Endothelial cell of umbilical vein (primary cell): ENCODE data around the gene BCL11B. TPM values are rescaled to one million over a fixed set of nuclear protein-coding genes. Genes with fewer than 3 reads are reported as not detected.

ENCODE experiments used
- BruUV-seq: library from RNA; stranded (reverse); fragments of 400-500 nt; replicated peaks from 2 replicates; lab custom pipeline; 2021; lab: Mats Ljungman, UMichigan
- CTCF ChIA-PET: fragments of 300-600, 350-600 bp; sonication (Branson Sonifier 250); formaldehyde crosslinking; loops from one replicate; lab custom pipeline; 2021; ENCODE audit warnings: antibody characterized with exemption, inconsistent platforms; lab: Charles Lee
- POLR2A ChIA-PET: fragments of 300-600, 350-600 bp; sonication (Branson Sonifier 250); formaldehyde crosslinking; loops from one replicate; lab custom pipeline; 2021; ENCODE audit warnings: antibody characterized with exemption, inconsistent platforms; lab: Charles Lee
- DNase-seq: peaks from one replicate; pipeline ENCODE4 v3.0.0-alpha.2; 2011; ENCODE audit warnings: low read depth, low spot score
- FAIRE-seq: peaks from 2 replicates; lab custom pipeline; 2011; peaks lifted over from hg19 to GRCh38; lab: Jason Lieb, UNC
- H2AFZ ChIP-seq: 2 replicates; pipeline ENCODE4 v1.6.0; 2012; ENCODE audit warnings: low read depth, low read length, control low read depth, inconsistent platforms
- H3K27ac ChIP-seq: 2 replicates; pipeline ENCODE4 v1.5.1; 2011; ENCODE audit warnings: low read depth, mild to moderate bottlenecking, control low read depth, low read length, moderate library complexity; ENCODE audit not compliant: insufficient read depth
- H3K27me3 ChIP-seq, 2 experiments: 2 replicates each; pipeline versions ENCODE4 v1.6.0 to v1.6.1; 2011; ENCODE audit warnings: low read length in 2 of 2, mixed read lengths in 1 of 2; ENCODE audit not compliant: control insufficient read depth in 2 of 2, insufficient read depth in 2 of 2
- H3K36me3 ChIP-seq, 2 experiments: 2 replicates in 1 of 2; 3 replicates in 1 of 2; pipeline ENCODE4 v1.5.1; 2011; ENCODE audit warnings: low read length in 2 of 2, mild to moderate bottlenecking in 1 of 2, moderate library complexity in 1 of 2; ENCODE audit not compliant: control insufficient read depth in 2 of 2, insufficient read depth in 2 of 2; ENCODE audit errors: extremely low read depth in 1 of 2
- H3K4me1 ChIP-seq: 3 replicates; pipeline ENCODE4 v1.5.1; 2011; ENCODE audit warnings: mild to moderate bottlenecking, low read length; ENCODE audit not compliant: control insufficient read depth, insufficient read depth; ENCODE audit errors: extremely low read depth
- H3K4me2 ChIP-seq: 2 replicates; pipeline ENCODE4 v1.6.1; 2011; ENCODE audit warnings: low read length, control low read depth, mixed read lengths; ENCODE audit not compliant: insufficient read depth
- H3K4me3 ChIP-seq, 3 experiments: fragments of 200-600 bp in 1 of 3; sonication (generic), shearing (Covaris generic) in 1 of 3; replicated peaks in 1 of 3; 2 replicates each; pipeline ENCODE4 v1.5.1; 2011 to 2016; ENCODE audit warnings: control low read depth in 3 of 3, low read length in 3 of 3, mild to moderate bottlenecking in 2 of 3, inconsistent platforms in 1 of 3, low read depth in 1 of 3, moderate library complexity in 1 of 3; ENCODE audit not compliant: insufficient read depth in 1 of 3
- H3K79me2 ChIP-seq: 2 replicates; pipeline ENCODE4 v1.6.0; 2012; ENCODE audit warnings: low read length, inconsistent platforms; ENCODE audit not compliant: control insufficient read depth, insufficient read depth
- H3K9ac ChIP-seq: replicated peaks from 2 replicates; pipeline ENCODE3; 2011; ENCODE audit warnings: low read length, control low read depth; ENCODE audit not compliant: insufficient read depth; ENCODE audit errors: extremely low read depth
- H3K9me1 ChIP-seq: replicated peaks from 3 replicates; pipeline ENCODE4 v1.6.0; 2011; ENCODE audit warnings: mild to moderate bottlenecking, low read length; ENCODE audit not compliant: control insufficient read depth, insufficient read depth; ENCODE audit errors: extremely low read depth
- H3K9me3 ChIP-seq: replicated peaks from 2 replicates; pipeline ENCODE4 v1.5.1; 2012; ENCODE audit warnings: low read length, inconsistent platforms; ENCODE audit not compliant: control insufficient read depth, insufficient read depth
- H4K20me1 ChIP-seq: replicated peaks from 2 replicates; pipeline ENCODE3; 2011; ENCODE audit warnings: mild to moderate bottlenecking, low read length; ENCODE audit not compliant: control insufficient read depth, insufficient read depth; ENCODE audit errors: extremely low read depth
- CTCF ChIP-seq, 2 donors: IDR thresholded peaks; 1 replicate in 1 of 2; 2 replicates in 1 of 2; pipeline ENCODE4 v1.5.1; 2011; ENCODE audit warnings: low read length in 2 of 2, mild to moderate bottlenecking in 2 of 2, moderate library complexity in 2 of 2, control low read depth in 1 of 2, inconsistent platforms in 1 of 2, low read depth in 1 of 2; ENCODE audit not compliant: insufficient read depth in 1 of 2; ENCODE audit errors: extremely low read depth in 1 of 2
- EZH2 ChIP-seq: IDR thresholded peaks from 2 replicates; pipeline ENCODE4 v1.6.1; 2012; ENCODE audit warnings: borderline replicate concordance, low read depth, mild to moderate bottlenecking, moderate library complexity, low read length, inconsistent platforms; ENCODE audit not compliant: severe bottlenecking
- FOS ChIP-seq: IDR thresholded peaks from 2 replicates; pipeline ENCODE4 v1.6.1; 2011; ENCODE audit warnings: mild to moderate bottlenecking, low read length, moderate library complexity, borderline replicate concordance; ENCODE audit not compliant: insufficient read depth
- GATA2 ChIP-seq: IDR thresholded peaks from 2 replicates; pipeline ENCODE4 v1.7.0; 2011; ENCODE audit warnings: low read depth, mild to moderate bottlenecking, moderate library complexity, mixed read lengths, low read length; ENCODE audit not compliant: insufficient read length, insufficient read depth
- JUN ChIP-seq: IDR thresholded peaks from 2 replicates; pipeline ENCODE4 v1.6.1; 2011; ENCODE audit warnings: borderline replicate concordance, low read depth; ENCODE audit not compliant: insufficient read length, insufficient read depth
- MAX ChIP-seq: IDR thresholded peaks from 2 replicates; pipeline ENCODE4 v1.6.1; 2011; ENCODE audit not compliant: insufficient read depth, insufficient read length
- MYC ChIP-seq: IDR thresholded peaks from one replicate; pipeline ENCODE4 v1.6.1; 2011; ENCODE audit warnings: mild to moderate bottlenecking, low read depth, low read length
- POLR2A ChIP-seq: IDR thresholded peaks from 2 replicates; pipeline ENCODE4 v1.6.1; 2012; ENCODE audit warnings: low read depth, mild to moderate bottlenecking, control low read depth, low read length
- POLR2AphosphoS5 ChIP-seq: IDR thresholded peaks from 2 replicates; pipeline ENCODE4 v1.6.1; 2012; ENCODE audit warnings: low read depth, mild to moderate bottlenecking, control low read depth, low read length, moderate library complexity; ENCODE audit not compliant: insufficient read depth
- dilution Hi-C: fragments of 300-500 bp; cut with MboI; formaldehyde crosslinking; loops from one replicate; pipeline ENCODE4 v1.15.0; 2019; ENCODE audit warnings: low sequenced_read_pairs; ENCODE audit not compliant: extremely low pct_ligation_motif_present
- intact Hi-C: fragments of 100-400 bp; cut with micrococcal nuclease; formaldehyde crosslinking; loops from one replicate; pipeline ENCODE4 v1.10.0; 2022
- polyA plus RNA-seq, 4 experiments: library from polyadenylated mRNA; depleted of rRNA in 3 of 4; stranded (reverse) in 3 of 4; unstranded in 1 of 4; fragments of >200 nt; gene quantifications; 2 replicates each; pipeline versions ENCODE4 v1.2.1 to v1.2.3, GENCODE V29; 2011 to 2012; ENCODE audit warnings: missing spikeins in 1 of 4
- total RNA-seq: library from RNA; stranded (reverse); gene quantifications from 2 replicates; pipeline ENCODE4 v1.2.3, GENCODE V29; 2021

The BCL11B gene
- total and polyA plus RNA-seq, 2 donors (not counting 3 experiments of a cell fraction or from before 2014, with no cell fraction given): 0.03 to 0.07 TPM

- POLR2A ChIA-PET: no interaction called here
Measured at GRCh38 chr14:99267381-99267780, 4.6 kb downstream of the BCL11B start.

More at GRCh38 chr14:99267381-99267780, 4.6 kb downstream of the BCL11B start:
- H2AFZ ChIP-seq: no peak overlapping the region
- no peaks in the 10 kb centered on the region for H3K9me1 ChIP-seq
- FAIRE-seq (no peak), DNase-seq (no peak)
- BruUV-seq: no TSS peak
- no peaks in the 10 kb centered on the region for H3K79me2 ChIP-seq
- no peak overlapping the region for H3K27ac ChIP-seq
- dilution Hi-C loops (no loop called here), intact Hi-C loops (no loop called here)
- no peaks in the 10 kb centered on the region for H4K20me1 ChIP-seq
- CTCF ChIA-PET: interaction anchor here (0.7 to 3.4 kb wide), 4 partner anchors 10 to 129 kb away, joined by 3 to 36 read pairs (median 3); no protein-coding TSS in a partner anchor
- H3K9ac ChIP-seq: no peak overlapping the region
- no peak overlapping the region for H3K4me3 ChIP-seq
- H3K9me3 ChIP-seq: no peaks in the 10 kb centered on the region
- H3K27me3 ChIP-seq: peaks cover 44 to 55% of the 10 kb centered on the region in 2 experiments
- H3K4me2 ChIP-seq: no peak overlapping the region
- TF ChIP-seq EZH2 (no peak), CTCF (IDR thresholded peaks at IDR 0.05; ENCODE audit: extremely low read depth in 1 of 2, insufficient read depth in 1 of 2, low read depth in 1 of 2, low read length in 2 of 2) (no peak), FOS (no peak), MYC (no peak), GATA2 (no peak), POLR2AphosphoS5 (no peak), JUN (no peak), MAX (no peak), POLR2A (no peak)
- H3K36me3 ChIP-seq: no peaks in the 10 kb centered on the region
- peaks cover 15% of the 10 kb centered on the region for H3K4me1 ChIP-seq
